PFSK-1 (cell line): Measurements from ENCODE around the gene TYW3.

Experiments used
- FOXP2 ChIP-seq: optimal IDR thresholded peaks from 2 replicates; pipeline ENCODE3; 2011; ENCODE audit warnings: borderline replicate concordance, control low read depth, inconsistent platforms; ENCODE audit not compliant: insufficient read depth; ENCODE audit errors: extremely low read length, extremely low read depth
- POLR2AphosphoS5 ChIP-seq: IDR thresholded peaks from 2 replicates; pipeline ENCODE4 v1.6.1; 2012; ENCODE audit warnings: low read depth, mild to moderate bottlenecking, control low read depth, low read length, moderate library complexity
- SIN3A ChIP-seq: IDR thresholded peaks from 2 replicates; pipeline ENCODE4 v1.6.1; 2012; ENCODE audit warnings: mild to moderate bottlenecking, low read length, moderate library complexity, borderline replicate concordance; ENCODE audit not compliant: insufficient read depth
- TAF1 ChIP-seq: IDR thresholded peaks from 2 replicates; pipeline ENCODE4 v1.6.1; 2012; ENCODE audit warnings: low read length, control low read depth, borderline replicate concordance; ENCODE audit not compliant: insufficient read depth
- TF ChIP-seq, protein P1 (sequence below), 2 experiments: IDR thresholded peaks; 2 replicates each; pipeline versions ENCODE4 v1.6.1 to v1.8.0; 2011 to 2012; ENCODE audit warnings: low read depth in 2 of 2, low read length in 2 of 2, control low read depth in 1 of 2, inconsistent platforms in 1 of 2, mild to moderate bottlenecking in 1 of 2, moderate library complexity in 1 of 2; ENCODE audit not compliant: insufficient read depth in 1 of 2

Gene TYW3

DNA sequence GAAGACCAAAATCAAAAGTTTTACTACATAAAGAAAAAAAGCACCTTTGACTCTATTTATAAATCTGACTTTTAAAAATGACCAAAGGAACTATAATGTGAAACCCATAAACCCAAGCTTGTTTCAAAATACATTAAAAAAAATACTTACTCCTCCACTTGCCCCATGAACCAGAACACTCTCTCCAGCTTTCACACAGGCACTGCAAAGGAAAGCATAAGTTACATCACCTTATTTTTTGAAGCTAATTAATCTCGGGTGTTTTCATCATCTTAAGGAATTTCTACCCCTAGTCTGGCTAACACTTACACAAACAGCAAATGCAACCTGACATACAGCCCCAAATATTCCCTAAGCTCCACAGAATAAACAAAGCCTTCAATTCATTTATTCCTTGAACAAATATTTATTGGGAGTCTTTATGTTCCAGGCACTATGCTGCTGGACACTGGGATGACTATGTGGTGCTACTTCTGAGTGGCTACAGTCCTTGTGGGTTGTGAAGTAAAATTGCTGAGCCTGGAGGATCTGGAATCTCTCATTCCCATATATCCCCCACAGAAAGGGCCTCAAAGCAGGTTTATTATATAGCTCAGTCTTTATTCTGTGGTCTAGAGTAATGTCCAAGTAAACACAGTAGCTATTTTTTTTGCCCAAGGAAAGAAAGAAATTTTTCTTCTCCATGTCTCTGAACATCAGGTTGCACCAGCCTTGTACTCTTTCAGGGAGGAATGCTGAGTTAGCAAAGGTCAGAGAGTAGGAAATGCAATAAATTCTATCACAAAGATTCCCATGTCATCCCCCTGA is 18.3 kb upstream of the TYW3 start:
- no peak for TF ChIP-seq TAF1
- no peak for TF ChIP-seq SIN3A
- TF ChIP-seq POLR2AphosphoS5 = no peak
- TF ChIP-seq, protein P1, sequence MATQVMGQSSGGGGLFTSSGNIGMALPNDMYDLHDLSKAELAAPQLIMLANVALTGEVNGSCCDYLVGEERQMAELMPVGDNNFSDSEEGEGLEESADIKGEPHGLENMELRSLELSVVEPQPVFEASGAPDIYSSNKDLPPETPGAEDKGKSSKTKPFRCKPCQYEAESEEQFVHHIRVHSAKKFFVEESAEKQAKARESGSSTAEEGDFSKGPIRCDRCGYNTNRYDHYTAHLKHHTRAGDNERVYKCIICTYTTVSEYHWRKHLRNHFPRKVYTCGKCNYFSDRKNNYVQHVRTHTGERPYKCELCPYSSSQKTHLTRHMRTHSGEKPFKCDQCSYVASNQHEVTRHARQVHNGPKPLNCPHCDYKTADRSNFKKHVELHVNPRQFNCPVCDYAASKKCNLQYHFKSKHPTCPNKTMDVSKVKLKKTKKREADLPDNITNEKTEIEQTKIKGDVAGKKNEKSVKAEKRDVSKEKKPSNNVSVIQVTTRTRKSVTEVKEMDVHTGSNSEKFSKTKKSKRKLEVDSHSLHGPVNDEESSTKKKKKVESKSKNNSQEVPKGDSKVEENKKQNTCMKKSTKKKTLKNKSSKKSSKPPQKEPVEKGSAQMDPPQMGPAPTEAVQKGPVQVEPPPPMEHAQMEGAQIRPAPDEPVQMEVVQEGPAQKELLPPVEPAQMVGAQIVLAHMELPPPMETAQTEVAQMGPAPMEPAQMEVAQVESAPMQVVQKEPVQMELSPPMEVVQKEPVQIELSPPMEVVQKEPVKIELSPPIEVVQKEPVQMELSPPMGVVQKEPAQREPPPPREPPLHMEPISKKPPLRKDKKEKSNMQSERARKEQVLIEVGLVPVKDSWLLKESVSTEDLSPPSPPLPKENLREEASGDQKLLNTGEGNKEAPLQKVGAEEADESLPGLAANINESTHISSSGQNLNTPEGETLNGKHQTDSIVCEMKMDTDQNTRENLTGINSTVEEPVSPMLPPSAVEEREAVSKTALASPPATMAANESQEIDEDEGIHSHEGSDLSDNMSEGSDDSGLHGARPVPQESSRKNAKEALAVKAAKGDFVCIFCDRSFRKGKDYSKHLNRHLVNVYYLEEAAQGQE (IDR thresholded peaks at IDR 0.05; ENCODE audit: insufficient read depth in 1 of 2, low read depth in 2 of 2, low read length in 2 of 2) = no peak
- TF ChIP-seq FOXP2 = no peak

DNA sequence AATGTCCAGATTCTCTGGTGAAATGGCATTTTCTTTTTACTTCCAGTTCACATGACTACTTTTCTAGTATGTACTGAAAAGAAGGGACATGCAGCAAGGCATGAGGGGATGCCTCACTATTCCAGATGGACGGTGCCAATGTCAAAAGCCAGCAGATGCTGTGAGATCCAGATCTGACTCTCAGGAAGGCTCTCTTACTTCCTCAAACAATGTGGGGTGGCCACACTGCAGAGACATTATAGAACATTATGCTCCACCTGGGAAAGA is 17.8 kb upstream of the TYW3 start:
- TF ChIP-seq TAF1 (no peak), SIN3A (no peak)

DNA sequence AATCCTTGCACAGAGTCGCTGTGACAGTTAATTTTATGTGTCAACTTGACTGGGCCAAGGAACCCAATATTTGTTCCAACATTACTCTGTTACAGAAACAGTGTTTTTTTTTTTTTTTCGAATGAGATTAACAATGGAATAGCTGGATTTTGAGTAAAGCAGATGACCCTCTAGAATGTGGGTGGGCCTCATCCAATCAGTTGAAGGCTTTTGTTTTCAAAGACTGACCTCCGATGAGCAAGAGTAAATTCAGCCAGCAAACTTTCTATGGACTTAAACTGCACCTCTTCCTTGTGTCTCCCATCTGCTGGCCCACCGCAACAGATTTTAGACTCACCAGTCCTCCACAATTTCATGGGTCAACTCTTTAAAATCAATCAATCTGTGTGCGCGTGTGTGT is 17.1 kb upstream of the TYW3 start:
- TF ChIP-seq SIN3A = no peak
- TF ChIP-seq TAF1 = no peak
- TF ChIP-seq FOXP2 = no peak
- TF ChIP-seq, protein P1 (IDR thresholded peaks at IDR 0.05; ENCODE audit: insufficient read depth in 1 of 2, low read depth in 2 of 2, low read length in 2 of 2) = no peak
- TF ChIP-seq POLR2AphosphoS5 = no peak

DNA sequence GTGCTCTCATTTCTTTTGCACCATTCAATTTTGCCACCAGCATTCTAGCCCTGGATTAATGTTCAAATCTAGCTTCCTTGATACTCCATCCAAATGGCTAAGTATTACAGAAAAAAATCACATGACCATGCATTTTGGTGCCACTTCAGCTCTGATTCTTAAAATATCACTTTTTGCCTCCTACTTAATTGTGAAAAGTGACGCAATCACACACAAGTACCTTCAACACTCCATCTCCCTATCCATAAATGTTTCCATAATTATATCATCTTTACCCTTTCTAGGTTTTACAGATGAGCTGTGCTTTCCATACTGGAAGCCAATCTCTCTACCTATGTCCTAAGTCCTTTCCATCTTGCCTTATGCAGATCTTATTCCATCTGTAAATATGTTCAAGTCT is 16.1 kb upstream of the TYW3 start:
- no peak for TF ChIP-seq TAF1
- TF ChIP-seq SIN3A = no peak
- no peak for TF ChIP-seq POLR2AphosphoS5
- TF ChIP-seq FOXP2 = no peak
- TF ChIP-seq, protein P1 (IDR thresholded peaks at IDR 0.05; ENCODE audit: insufficient read depth in 1 of 2, low read depth in 2 of 2, low read length in 2 of 2) = no peak

DNA sequence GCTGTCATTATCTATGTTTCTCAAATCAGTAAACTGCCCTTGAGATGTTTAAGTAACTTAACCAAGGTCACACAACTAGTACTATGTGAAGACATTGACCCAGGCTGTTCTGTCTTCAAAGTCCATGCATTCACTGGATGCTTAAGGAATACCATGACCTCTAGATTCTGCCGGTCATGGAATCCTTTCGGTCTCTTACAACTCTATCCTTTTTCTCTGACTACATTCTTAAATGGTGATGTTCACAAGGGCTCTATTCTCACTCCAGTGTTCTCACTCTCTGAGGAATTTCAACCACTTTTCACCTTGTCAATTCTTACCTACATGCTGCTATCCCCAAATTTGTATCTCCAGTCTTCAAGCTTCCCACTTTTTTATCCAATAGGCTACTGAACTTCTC is 15.3 kb upstream of the TYW3 start:
- TF ChIP-seq FOXP2 (no peak), POLR2AphosphoS5 (no peak), SIN3A (no peak), TAF1 (no peak)
- TF ChIP-seq, protein P1 (IDR thresholded peaks at IDR 0.05; ENCODE audit: insufficient read depth in 1 of 2, low read depth in 2 of 2, low read length in 2 of 2) = no peak
